ENCODE data around the gene TMED4. TPM values are rescaled to one million over a fixed set of nuclear protein-coding genes. Genes with fewer than 3 reads are reported as not detected.

TMED4 gene
- total and polyA plus RNA-seq, 2 of the 13 experiments (the other 11 are each of a cell fraction or from before 2014, with no cell fraction given) = 81.4 to 109 TPM

DNA sequence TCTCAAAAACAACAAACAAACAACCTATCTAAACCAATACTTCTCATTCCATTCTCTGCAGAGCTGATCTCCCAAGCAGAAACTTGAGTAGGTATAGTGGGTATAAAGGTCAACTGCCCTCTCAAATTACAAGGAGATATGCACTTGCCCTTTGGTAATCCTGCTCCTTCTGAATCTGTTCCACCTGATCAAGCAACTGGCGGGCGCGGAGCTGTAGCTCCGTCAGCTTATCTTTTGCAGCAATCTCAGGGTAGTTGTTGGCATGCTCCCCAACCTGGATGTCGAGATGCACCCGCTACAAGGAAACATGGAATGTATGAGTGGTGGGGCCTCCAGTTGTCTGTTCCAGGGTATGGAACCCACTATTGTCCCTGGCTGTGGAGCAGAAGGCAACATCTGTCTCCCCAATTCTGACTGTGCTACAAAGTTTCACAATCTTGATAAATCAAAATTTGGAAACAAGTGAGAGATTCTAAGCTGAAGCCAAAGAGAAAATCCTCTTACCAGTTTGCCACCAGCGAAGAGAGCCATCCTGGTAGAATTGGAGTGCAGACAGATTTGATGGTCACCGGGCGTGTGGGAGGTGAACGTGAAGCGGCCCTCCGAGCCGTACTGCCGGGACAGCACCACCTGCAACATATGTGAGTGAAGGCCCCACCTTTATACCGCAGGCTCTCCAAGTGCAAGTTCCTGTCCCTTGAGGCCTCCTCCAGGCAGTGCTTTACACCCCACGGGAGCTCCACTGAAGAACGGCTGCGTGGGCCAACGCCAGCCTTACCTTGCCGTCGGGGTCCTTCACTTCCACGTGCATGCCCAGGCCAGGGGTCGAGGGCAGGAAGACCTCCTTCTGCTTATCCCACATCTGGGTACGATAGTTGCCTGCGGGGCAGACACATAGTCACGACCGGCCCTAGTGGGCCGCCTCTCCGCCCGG is 819 bp downstream of the TMED4 start (continued):
- peak; percentile 84; the same call in 1 of the 2 replicates for TF ChIP-seq NFE2L1 (CRISPR knock-in tag; IDR thresholded peaks at IDR 0.05; ENCODE audit: borderline replicate concordance)
- TF ChIP-seq, protein P1, sequence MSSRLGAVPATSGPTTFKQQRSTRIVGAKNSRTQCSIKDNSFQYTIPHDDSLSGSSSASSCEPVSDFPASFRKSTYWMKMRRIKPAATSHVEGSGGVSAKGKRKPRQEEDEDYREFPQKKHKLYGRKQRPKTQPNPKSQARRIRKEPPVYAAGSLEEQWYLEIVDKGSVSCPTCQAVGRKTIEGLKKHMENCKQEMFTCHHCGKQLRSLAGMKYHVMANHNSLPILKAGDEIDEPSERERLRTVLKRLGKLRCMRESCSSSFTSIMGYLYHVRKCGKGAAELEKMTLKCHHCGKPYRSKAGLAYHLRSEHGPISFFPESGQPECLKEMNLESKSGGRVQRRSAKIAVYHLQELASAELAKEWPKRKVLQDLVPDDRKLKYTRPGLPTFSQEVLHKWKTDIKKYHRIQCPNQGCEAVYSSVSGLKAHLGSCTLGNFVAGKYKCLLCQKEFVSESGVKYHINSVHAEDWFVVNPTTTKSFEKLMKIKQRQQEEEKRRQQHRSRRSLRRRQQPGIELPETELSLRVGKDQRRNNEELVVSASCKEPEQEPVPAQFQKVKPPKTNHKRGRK (CRISPR knock-in tag; IDR thresholded peaks at IDR 0.05) = no peak
- TF ChIP-seq RBM22 (optimal IDR thresholded peaks at IDR 0.05; ENCODE audit: low read length) = peak; percentile 14
- no peak for TF ChIP-seq ZNF292 (CRISPR knock-in tag; IDR thresholded peaks at IDR 0.05; ENCODE audit: borderline replicate concordance, low read depth)
- no peak for TF ChIP-seq ZNF782 (CRISPR knock-in tag; IDR thresholded peaks at IDR 0.05; ENCODE audit: borderline replicate concordance)
- TF ChIP-seq, protein P2, sequence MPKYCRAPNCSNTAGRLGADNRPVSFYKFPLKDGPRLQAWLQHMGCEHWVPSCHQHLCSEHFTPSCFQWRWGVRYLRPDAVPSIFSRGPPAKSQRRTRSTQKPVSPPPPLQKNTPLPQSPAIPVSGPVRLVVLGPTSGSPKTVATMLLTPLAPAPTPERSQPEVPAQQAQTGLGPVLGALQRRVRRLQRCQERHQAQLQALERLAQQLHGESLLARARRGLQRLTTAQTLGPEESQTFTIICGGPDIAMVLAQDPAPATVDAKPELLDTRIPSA (CRISPR knock-in tag; IDR thresholded peaks at IDR 0.05; ENCODE audit: borderline replicate concordance) = 0 out of 2 replicates have a peak, but pooled peaks have one; percentile 57
- no peak for TF ChIP-seq CHCHD3 (CRISPR knock-in tag; IDR thresholded peaks at IDR 0.05)
- 0 out of 2 replicates have a peak, but pooled peaks have one; percentile 51 for TF ChIP-seq GLI4 (CRISPR knock-in tag; IDR thresholded peaks at IDR 0.05; ENCODE audit: borderline replicate concordance)
- TF ChIP-seq SIX1 (CRISPR knock-in tag; IDR thresholded peaks at IDR 0.05; ENCODE audit: borderline replicate concordance) = peak; percentile 25; the same call in 1 of the 2 replicates
- TF ChIP-seq ZNF607 (CRISPR knock-in tag; IDR thresholded peaks at IDR 0.05; ENCODE audit: borderline replicate concordance) = peak; percentile 59; the same call in 1 of the 2 replicates
- no peak for TF ChIP-seq ZNF121 (CRISPR knock-in tag; IDR thresholded peaks at IDR 0.05)
- no peak for TF ChIP-seq ZKSCAN1 (IDR thresholded peaks at IDR 0.05; ENCODE audit: low read length)
- TF ChIP-seq ZNF317 (CRISPR knock-in tag; IDR thresholded peaks at IDR 0.05) = no peak
- TF ChIP-seq ZNF333 (CRISPR knock-in tag; IDR thresholded peaks at IDR 0.05; ENCODE audit: borderline replicate concordance) = peak; percentile 19
- TF ChIP-seq, protein P3, sequence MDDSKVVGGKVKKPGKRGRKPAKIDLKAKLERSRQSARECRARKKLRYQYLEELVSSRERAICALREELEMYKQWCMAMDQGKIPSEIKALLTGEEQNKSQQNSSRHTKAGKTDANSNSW (CRISPR knock-in tag; IDR thresholded peaks at IDR 0.05; ENCODE audit: borderline replicate concordance) = no peak
- TF ChIP-seq, protein P4, sequence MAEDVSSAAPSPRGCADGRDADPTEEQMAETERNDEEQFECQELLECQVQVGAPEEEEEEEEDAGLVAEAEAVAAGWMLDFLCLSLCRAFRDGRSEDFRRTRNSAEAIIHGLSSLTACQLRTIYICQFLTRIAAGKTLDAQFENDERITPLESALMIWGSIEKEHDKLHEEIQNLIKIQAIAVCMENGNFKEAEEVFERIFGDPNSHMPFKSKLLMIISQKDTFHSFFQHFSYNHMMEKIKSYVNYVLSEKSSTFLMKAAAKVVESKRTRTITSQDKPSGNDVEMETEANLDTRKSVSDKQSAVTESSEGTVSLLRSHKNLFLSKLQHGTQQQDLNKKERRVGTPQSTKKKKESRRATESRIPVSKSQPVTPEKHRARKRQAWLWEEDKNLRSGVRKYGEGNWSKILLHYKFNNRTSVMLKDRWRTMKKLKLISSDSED (CRISPR knock-in tag; IDR thresholded peaks at IDR 0.05) = no peak
- no peak for TF ChIP-seq FOXP1 (IDR thresholded peaks at IDR 0.05)
- TF ChIP-seq FOXP1 (CRISPR knock-in tag; IDR thresholded peaks at IDR 0.05) = no peak
- 0 out of 2 replicates have a peak, but pooled peaks have one; percentile 41 for TF ChIP-seq NFATC3 (CRISPR knock-in tag; IDR thresholded peaks at IDR 0.05)
- TF ChIP-seq STAT5B (CRISPR knock-in tag; IDR thresholded peaks at IDR 0.05) = no peak
